A673 (cell line): ENCODE data around the gene HACE1. TPM values are rescaled to one million over a fixed set of nuclear protein-coding genes. Genes with fewer than 3 reads are reported as not detected.

Source experiments
- BruUV-seq: library from RNA; stranded (reverse); fragments of 400-500 nt; replicated peaks from 2 replicates; lab custom pipeline; 2021; lab: Mats Ljungman, UMichigan
- CTCF ChIA-PET: fragments of 300-600 bp; sonication (Branson Sonifier 250); formaldehyde crosslinking; loops from one replicate; lab custom pipeline; 2022; ENCODE audit warnings: antibody characterized with exemption; lab: Charles Lee
- POLR2A ChIA-PET: fragments of 300-600 bp; sonication (Branson Sonifier 250); formaldehyde crosslinking; loops from one replicate; lab custom pipeline; 2022; ENCODE audit warnings: antibody characterized with exemption; ENCODE audit not compliant: low non-redundant PET; lab: Charles Lee
- DNase-seq: peaks from one replicate; pipeline ENCODE4 v3.0.0-alpha.2; 2015; ENCODE audit warnings: low spot score
- H3K27ac ChIP-seq: fragments of 200-600 bp; sonication (generic); 2 replicates; pipeline ENCODE4 v1.5.1; 2016; ENCODE audit warnings: mixed run types, low read depth, mild to moderate bottlenecking, mixed read lengths, antibody characterized with exemption, low read length; ENCODE audit not compliant: poor library complexity, severe bottlenecking
- H3K27me3 ChIP-seq: fragments of 200-600 bp; sonication (generic); replicated peaks from 2 replicates; pipeline ENCODE4 v1.6.1; 2017; ENCODE audit warnings: mixed run types, low read depth, mild to moderate bottlenecking, mixed read lengths, antibody characterized with exemption, low read length; ENCODE audit not compliant: insufficient read depth, poor library complexity
- H3K36me3 ChIP-seq: fragments of 200-600 bp; sonication (generic); 2 replicates; pipeline ENCODE4 v1.6.1; 2016; ENCODE audit warnings: mixed run types, mild to moderate bottlenecking, mixed read lengths, antibody characterized with exemption, low read length; ENCODE audit not compliant: insufficient read depth, poor library complexity, severe bottlenecking
- H3K4me1 ChIP-seq: fragments of 200-600 bp; sonication (generic); 2 replicates; pipeline ENCODE4 v1.6.1; 2017; ENCODE audit warnings: mixed run types, mild to moderate bottlenecking, mixed read lengths, antibody characterized with exemption, low read length; ENCODE audit not compliant: insufficient read depth, poor library complexity, severe bottlenecking
- H3K4me3 ChIP-seq: fragments of 200-600 bp; sonication (generic); 2 replicates; pipeline ENCODE4 v1.5.1; 2016; ENCODE audit warnings: low read depth, mixed run types, mild to moderate bottlenecking, mixed read lengths, low read length; ENCODE audit not compliant: poor library complexity, severe bottlenecking
- H3K9me3 ChIP-seq: fragments of 200-600 bp; sonication (generic); 2 replicates; pipeline ENCODE4 v1.6.1; 2016; ENCODE audit warnings: mixed run types, low read depth, mild to moderate bottlenecking, mixed read lengths, antibody characterized with exemption, low read length; ENCODE audit not compliant: poor library complexity, severe bottlenecking
- CTCF ChIP-seq: fragments of 300-800, 200-600 bp; sonication (generic); conservative IDR thresholded peaks from 2 replicates; pipeline ENCODE4 v1.5.1; 2017; ENCODE audit warnings: low read depth, mild to moderate bottlenecking, antibody characterized with exemption, low read length, moderate library complexity, mixed read lengths
- EZH2 ChIP-seq: fragments of 200-600 bp; sonication (generic); IDR thresholded peaks from 2 replicates; pipeline ENCODE4 v1.6.1; 2017; ENCODE audit warnings: borderline replicate concordance, low read depth, mild to moderate bottlenecking, mixed read lengths, antibody characterized with exemption, low read length; ENCODE audit not compliant: poor library complexity, severe bottlenecking
- intact Hi-C: fragments of 100-400 bp; cut with micrococcal nuclease; formaldehyde crosslinking; loops from one replicate; pipeline ENCODE4 v1.10.0; 2022; ENCODE audit not compliant: unreplicated experiment
- total RNA-seq: library from RNA; stranded (reverse); gene quantifications from 2 replicates; pipeline ENCODE4 v1.2.3, GENCODE V29; 2021

The HACE1 gene
- total RNA-seq, 1 experiment from 2014 or later: 16.3 TPM

GRCh38 chr6:104713982-104714381 lies 145.7 kb downstream of the HACE1 start:
- ChIA-PET CTCF (no interaction called here), POLR2A (no interaction called here)
- no peaks in the 10 kb centered on the region for H3K9me3 ChIP-seq
- H3K4me3 ChIP-seq: no peak overlapping the region
- TF ChIP-seq CTCF: no peak
- no peak for TF ChIP-seq EZH2
- H3K36me3 ChIP-seq: no peaks in the 10 kb centered on the region
- no peak overlapping the region for H3K27ac ChIP-seq
- no TSS peak for BruUV-seq
- H3K27me3 ChIP-seq: no peaks in the 10 kb centered on the region
- no peaks in the 10 kb centered on the region for H3K4me1 ChIP-seq
- intact Hi-C loops: no loop called here
- DNase-seq: no peak

- no peaks in the 10 kb centered on the region for H3K27me3 ChIP-seq
- no peaks in the 10 kb centered on the region for H3K36me3 ChIP-seq
- CTCF ChIA-PET: no interaction called here
- POLR2A ChIA-PET: no interaction called here
- H3K4me3 ChIP-seq: no peak overlapping the region
- peaks cover 1% of the 10 kb centered on the region for H3K4me1 ChIP-seq
- no peak overlapping the region for H3K27ac ChIP-seq
- intact Hi-C loops: no loop called here
- BruUV-seq: no TSS peak
- H3K9me3 ChIP-seq: no peaks in the 10 kb centered on the region
- TF ChIP-seq EZH2 (no peak), CTCF (no peak)
- DNase-seq: no peak
These were observed 148.3 kb downstream of the HACE1 start for GRCh38 chr6:104711371-104711770.

- intact Hi-C loops: no loop called here
- Histone ChIP-seq H3K27me3 (no peaks in the 10 kb centered on the region), H3K4me3 (no peak overlapping the region), H3K36me3 (no peaks in the 10 kb centered on the region), H3K4me1 (peaks cover 3% of the 10 kb centered on the region), H3K27ac (no peak overlapping the region), H3K9me3 (no peaks in the 10 kb centered on the region)
- DNase-seq: no peak
- no peak for TF ChIP-seq CTCF
- TF ChIP-seq EZH2: no peak
- ChIA-PET POLR2A (no interaction called here), CTCF (no interaction called here)
- no TSS peak for BruUV-seq
These were observed 149.0 kb downstream of the HACE1 start for GRCh38 chr6:104710543-104711335.
